Activated naive CD4-positive, alpha-beta T cell (primary cell): ENCODE results near the gene NPNT.

Experiments
- DNase-seq, 4 experiments: peaks; one replicate each; lab custom pipeline; 2025; lab: John Stamatoyannopoulos, UW

The NPNT gene

DNA sequence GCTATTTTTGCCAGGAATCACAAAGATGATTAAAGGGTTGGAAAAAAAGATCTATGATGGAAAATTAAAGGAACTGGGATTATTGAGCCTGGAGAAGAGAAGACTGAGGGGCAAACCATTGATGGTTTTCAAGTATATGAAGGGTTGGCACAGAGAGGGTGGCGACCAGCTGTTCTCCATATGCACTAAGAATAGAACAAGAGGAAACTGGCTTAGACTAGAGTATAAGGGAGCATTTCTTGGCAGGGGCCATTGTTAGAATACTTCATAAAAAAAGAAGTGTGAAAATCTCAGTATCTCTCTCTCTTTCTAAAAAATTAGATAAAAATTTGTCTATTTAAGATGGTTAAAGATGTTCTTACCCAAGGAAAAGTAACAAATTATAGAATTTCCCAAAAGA, 75.1 kb downstream of the NPNT start:
- DNase-seq, result no peak

DNA sequence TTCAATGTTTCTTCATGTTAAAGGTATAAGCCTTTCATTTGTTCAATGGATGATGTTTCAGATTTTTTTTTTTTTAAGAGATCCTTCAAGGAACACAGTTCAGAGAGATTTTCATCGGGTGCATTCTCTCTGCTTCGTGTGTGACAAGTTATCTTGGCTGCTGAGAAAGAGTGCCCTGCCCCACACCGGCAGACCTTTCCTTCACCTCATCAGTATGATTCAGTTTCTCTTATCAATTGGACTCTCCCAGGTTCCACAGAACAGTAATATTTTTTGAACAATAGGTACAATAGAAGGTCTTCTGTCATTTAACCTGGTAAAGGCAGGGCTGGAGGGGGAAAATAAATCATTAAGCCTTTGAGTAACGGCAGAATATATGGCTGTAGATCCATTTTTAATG, 75.8 kb downstream of the NPNT start:
- no peak for DNase-seq

DNA sequence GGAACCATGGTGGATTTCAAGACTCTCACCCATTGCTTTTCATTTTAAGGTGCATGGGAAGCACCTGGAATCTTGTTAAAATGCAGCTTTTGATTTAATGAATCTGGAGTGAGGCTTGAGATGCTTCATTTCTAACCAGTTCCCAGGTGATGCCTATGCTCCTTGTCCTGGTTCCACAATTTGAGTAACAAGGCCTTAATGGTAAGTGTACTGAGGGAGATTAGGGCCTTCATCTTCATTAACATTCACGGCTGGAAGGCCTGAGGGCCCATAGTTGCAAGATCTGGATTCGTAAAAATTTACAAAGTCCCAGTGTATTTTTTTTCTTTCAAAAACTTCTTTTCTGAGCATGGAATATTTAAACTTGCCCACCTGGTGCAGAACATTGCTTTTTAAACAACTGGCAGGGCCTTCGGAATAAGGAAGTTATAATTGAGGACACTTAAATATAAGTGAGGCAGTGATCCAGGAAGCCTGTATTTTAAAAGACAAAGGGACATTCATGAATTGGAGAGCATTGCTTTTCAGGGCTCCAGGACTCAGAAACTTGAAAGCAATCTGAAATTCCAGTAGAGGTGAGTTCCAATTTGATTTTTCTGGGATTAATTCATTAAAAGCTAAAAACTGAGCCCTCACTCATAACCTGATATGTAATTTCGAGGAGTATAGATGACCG, 77.8 kb downstream of the NPNT start:
- DNase-seq, result no peak

DNA sequence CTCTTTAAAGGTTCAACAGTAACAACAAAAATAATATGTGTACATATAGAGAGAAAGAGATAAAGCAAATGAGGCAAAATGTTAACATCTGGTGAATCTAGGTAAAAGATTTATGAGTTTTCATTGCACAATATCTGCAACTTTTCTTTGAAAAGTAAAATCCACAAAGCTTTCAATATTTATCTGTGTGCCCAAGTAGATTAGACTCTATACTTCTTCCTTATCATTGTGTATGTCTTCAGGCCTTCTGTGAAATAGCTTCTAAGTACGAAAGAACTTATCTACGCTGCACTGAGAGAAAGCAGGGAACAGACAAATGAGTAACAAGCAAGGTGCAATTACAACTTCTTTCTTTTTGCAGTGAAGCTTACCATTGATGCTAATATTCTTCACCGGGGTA, 81.6 kb downstream of the NPNT start:
- no peak for DNase-seq

DNA sequence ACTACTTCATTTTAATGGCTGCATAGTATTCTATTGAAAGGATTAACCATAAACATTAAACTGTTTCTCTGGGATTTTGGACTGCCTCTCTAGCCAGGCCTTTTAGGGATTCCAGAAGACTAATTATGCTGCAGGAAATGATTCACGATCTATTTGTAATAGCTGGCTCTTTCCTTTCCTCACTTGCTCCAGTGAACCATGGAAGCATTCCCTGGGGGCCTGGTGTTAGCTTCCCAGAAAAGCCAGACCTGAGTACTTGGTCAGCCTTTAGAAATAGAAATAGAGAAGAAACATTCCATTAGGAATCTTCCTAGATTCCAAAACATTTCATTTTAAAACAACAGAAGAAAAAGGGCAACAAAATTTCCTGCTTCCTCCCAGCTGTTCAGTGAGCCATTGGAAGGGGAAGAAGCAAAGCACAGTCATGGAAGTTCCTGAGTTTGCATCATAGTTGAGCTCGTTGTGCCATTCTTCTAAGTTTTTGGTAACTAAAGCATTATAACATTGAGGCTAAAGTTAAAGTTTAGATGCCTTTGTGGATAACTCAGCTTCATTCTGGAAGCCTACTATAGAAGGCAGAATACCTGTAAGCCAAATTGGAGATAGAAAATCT, 83.5 kb downstream of the NPNT start:
- DNase-seq, result no peak

DNA sequence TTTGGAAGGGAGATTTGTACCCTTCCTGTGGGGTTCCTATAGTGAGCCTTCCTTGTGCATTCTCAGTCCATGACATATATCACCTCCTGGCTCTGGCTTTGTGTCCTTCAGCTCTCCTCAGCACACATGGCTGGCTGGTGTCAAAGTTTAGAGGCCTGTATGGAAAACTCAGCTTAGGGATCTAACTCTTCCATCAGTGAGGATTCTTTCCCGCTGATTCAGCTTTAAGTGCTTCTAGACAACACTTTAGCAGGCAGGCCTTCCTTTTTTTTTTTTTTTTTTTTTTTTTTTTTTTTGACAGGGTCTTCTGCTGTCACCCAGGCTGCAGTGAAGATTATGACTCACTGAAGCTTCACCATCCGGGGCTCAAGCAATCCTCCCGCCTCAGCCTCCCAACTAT, 84.2 kb downstream of the NPNT start:
- no peak for DNase-seq

DNA sequence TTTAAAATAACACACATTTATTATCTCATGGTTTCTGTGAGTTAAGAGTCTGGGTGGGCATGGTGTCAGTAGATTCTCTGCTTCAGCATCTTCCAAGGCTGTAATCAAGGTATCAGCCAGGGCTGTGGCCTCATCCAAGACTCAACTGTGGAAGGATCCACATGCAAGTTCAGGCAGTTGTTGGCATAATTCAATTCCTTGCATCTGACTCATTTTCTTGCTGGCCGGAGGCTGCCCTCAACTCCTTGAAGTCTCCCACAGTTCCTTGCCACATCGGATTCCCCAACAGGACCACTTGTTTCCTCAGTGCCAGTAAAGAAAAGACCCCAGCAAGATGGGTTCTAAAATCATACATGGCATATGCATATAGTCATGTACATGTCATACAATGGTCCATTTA, 93.4 kb downstream of the NPNT start:
- no peak for DNase-seq

DNA sequence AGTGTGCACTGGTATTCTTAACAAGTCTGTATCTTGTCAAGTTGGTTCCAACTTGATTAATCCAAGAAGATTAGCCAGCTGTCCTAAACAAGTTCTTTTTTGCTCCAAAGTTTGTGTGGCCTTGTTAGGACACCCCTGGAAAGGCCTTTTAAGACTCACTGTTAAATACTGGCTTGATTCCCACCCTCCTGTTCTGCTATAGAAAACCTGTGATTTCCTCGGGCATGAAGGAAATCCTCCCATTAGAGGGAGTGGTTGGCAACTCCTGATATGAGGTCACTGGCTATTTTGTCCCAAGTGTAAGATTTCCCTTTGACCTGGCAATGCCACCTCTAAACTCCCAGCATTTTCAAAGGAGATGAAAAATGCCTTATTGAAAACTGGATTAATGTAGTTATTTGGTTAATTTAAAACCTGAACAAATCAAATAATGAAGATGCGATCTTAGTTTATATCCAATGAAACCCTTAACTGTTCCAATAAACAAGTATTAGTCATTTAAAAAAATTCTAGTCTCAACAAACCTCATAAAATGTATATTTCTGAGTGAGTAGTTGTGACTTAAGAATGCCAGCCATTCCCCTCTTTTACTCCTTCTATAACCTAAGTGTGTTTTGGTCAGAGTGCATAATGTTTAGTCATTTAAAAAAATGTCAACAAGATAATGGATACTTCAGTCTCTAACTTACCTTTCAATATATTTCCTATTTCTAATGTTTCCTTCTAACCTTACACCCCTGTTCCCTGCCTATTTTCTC, 94.4 kb downstream of the NPNT start:
- no peak for DNase-seq

DNA sequence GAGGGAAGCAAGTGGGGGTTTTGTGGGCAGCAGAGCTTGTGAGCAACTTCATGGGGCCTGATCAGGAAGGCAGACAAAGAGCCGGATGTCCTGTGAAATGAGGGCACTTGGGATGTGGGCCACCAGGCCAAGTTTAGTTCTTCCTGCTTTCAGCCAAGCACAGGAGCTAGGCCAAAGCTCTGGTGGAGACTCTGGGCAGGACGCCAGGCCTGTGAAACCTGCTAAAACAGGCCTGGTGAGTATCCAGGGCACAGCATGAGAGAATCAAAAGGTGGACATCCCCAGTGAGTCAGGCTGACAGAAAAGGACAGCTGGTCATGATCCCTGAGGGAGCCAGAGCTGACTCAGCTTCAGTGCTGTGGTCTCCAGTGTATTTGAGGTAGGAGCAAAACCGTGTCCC, 95.7 kb downstream of the NPNT start:
- no peak for DNase-seq

DNA sequence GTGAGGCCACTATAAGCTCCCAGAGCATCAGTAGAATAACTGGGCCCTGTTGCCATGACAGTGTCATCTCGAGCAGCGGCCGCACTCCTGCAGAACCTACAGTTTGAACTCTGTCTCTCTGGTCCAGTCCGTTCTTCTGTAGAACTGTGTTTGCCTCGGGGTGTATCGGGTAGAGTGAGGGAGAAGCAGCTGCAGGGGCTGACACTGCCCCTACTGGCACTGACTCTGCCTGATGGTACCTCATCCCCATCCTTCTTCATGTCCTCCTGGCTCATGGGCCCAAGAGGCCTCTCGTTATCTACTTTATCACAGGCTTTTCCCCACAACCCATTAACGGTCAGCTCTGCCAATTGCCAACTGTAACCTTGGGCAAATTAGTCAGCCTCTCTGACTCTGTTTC, 96.5 kb downstream of the NPNT start:
- no peak for DNase-seq

DNA sequence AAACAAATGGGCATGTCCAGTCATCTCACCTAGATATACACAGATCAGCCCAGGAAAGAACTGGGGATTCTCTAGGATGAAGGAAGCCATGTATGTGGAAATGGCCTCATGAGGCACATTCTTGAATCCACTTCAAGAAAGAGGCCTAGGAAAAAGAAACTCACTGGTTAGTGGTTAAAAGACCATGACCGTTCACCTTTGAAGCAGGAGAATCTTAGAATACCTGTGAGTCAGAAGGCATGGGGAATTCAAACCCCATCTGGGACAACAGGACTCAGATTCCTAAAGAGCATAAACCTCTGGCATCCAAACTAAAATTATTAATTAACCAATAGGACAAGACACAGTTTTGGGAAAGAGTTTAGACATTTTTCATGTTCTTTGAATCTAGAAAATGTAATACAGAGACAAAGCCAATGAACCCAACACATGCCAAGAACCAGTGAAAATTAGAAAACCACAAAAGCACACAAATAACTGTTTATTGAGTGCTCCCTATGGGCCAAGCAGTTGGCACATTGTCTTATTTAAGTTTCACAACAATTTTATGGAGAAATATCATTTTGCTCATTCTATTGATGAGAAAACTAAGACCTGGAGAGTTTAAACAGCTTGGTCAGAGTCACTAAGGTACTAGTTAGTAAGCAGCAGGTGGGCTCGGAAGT, 97.5 kb downstream of the NPNT start:
- DNase-seq, result no peak

DNA sequence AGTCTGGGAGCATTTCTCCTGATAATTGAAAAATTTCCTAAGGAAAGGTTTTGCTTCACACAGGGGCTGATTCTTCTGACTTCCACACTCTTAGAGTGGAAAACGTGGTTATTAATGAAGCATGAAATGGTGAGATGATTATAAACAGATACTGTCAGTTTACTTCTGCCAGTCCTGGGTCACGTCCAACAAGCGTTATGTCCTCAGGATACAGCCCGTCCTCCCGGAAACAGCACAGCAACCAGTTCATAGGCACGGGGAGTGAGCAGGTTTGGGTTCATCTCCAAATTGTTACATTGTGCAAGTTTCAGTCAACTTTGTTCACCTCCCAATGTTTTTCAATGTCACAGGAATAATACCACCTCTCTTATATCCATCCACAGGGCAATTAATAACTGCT, 98.8 kb downstream of the NPNT start:
- no peak for DNase-seq

DNA sequence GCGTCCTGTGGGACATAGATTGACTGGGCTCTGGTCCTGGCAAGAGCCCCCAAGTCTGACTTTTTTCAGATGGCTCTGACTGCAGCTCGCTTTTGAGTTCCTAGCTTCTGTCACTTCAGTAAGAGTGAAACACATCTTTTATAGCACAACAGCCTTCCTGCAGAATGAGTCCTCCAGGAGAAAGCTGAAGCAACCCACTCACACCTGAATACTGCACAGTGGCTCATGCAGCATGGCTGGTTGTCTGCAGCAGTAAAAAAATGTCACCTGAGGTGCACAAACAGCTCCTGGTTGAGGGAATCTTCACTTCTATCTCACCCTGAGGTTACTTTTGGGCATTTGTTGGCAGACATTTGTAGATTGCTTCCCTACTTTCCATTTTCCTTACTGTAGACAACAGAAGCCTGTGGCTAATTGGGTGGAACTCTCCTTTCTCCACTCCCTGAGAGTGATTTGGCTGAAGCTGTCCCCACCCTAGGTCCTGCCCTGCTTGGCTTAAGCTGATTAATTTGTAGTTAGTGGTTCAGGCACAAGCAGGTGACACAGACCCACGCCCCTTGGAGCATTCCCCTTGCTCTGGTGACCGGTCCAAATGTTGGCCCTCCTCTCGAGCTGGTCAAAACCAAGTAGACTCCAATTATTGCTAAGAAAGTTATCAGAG, 99.7 kb downstream of the NPNT start:
- no peak for DNase-seq

DNA sequence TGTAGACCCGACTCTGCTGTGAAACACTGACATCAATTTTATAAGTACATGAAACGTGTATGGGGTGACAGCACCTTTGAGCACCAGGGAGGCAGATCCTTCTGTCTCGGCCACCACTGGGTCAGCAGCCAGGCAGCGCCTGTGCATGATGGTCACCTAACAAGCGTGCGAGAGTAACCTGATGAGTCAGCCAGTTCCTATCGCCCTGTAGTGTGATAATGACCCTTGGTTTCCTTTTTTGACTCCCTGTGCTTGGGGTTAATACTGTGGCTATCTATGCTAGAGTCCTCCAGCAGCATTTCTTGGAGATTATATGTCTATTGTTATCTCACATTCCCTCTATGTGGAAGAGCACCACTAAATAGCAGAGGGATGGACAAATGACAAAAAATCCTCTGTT, 101.6 kb downstream of the NPNT start:
- DNase-seq, result no peak

DNA sequence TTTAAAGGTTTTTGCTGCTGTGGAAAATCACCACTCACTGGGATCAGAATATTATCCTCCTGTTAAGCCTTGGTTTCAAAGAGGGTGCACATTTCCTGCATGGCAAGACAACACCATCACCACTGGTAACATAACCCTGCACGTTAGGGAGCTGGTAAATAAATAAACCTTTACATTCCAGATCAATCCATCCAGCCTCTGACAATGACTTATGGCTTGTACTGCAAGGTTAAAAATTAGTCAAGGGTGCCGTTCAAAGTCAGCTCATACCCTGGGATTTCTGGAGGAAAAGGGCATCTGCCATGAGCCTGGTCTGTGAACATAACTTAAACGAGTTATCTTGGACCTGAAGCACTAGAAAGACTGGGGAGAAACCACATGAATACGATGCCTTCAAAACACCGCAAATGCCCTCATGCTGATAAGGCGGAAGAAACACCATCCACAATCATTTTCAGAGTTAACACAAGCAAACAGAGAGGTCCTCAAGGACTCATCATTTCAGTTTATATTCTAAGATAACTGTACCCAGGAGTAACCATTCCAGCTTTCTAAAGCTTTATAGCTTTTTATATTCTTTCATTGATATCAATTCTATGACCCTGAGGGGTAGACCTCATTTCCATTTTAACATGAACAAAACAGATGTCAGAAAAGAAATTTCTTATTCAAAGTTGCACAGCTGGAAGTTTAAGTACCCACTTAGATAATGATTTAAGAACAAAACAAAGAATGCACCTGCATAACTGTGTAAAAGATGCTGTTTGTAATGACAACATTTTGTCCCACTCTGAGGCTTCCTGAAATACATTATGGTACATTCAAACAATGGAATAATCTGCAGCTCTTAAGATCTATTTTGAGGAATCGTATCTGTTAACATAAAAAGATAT, 103.1 kb downstream of the NPNT start:
- no peak for DNase-seq

DNA sequence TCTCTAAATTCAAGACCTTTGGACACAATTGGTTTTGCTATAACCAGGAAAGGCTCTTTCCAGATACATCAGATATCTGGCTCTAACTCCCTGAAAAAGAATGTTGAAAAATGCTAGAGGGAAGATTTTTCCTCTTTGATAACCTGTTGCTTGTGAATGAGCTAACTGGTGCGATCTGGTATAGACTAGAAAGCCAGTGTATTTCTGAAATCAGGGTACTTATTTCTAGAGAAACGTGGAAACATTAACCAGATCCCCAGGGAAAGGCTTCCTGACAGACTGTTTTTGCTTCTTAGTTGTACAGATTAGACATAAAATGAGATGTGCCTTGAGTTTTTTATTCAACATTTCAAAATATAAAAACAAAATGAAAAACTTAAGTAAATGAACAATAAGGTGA, 107.7 kb downstream of the NPNT start:
- no peak for DNase-seq

DNA sequence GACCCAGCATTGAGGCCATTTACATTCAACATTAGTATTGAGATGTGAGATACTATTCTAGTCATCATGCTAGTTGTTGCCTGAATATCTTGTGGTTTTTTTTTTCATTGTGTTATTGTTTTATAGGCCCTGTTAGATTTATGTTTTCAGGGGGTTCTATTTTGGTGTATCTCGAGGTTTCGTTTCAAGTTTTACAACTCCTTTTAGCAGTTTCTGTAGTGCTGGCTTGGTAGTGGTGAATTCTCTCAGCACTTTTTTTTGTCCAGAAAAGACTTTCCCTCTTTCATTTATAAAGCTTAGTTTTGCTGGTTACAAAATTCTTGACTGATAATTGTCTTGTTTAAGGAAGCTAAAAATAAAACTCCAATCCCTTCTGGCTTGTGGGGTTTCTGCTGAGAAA, 115.5 kb downstream of the NPNT start:
- no peak for DNase-seq

DNA sequence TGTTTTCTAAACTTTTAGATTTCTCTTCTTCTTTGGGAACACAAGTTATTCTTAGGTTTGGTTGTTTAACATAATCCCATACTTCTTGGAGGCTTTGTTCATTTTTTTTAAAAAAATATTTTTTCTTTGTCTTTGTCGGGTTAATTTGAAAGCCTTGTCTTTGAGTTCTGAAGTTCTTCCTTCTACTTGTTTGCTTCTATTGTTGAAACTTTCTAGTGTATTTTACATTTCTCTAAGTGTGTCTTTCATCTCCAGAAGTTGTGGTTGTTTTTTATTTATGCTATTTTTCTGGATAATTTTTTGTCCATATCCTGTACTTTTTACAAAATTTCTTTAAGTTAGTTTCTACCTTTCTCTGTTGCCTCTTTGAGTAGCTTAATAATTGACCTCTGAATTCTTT, 116.1 kb downstream of the NPNT start:
- DNase-seq, result no peak

DNA sequence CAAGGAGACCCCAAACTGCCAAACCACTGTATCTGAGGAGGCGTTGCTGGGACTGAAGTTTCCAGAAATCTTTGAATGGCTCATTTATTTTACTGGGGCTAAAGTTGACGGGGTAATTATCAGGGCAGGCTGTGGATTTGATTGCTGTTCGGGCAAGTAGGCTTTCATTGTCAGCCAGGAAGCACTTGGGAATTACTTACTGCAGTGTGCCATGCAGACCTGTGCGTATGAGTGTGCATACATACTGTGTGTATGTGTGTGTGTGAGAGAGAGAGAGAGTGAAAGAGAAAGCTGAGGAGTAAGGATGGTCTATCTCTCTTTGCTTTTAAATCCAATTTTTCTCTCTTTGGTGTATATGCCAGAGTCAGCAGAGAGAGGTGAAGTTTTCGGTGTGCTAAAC, 122.7 kb downstream of the NPNT start:
- DNase-seq, result no peak

DNA sequence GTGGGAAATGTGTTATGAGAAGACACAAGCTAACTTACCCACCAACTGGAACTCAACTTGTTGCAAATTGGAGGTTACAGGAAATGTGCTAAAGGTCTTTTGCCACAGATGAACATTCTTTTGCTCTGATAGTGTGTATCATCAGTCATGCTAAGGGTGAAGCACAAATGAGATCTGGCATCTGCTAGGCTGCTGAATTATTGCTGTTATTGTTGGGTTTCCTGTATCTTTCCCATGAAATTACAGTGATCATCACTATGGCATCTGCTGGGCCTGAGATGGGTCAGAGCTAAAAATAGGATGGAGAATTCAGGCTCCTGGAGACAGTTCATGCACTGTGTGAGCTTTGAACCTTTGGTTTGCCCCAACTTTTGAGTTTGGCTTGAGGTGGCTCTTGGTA, 124.5 kb downstream of the NPNT start:
- DNase-seq, result no peak
